ENCODE measurements around the gene GNL1.

Gene GNL1

DNA sequence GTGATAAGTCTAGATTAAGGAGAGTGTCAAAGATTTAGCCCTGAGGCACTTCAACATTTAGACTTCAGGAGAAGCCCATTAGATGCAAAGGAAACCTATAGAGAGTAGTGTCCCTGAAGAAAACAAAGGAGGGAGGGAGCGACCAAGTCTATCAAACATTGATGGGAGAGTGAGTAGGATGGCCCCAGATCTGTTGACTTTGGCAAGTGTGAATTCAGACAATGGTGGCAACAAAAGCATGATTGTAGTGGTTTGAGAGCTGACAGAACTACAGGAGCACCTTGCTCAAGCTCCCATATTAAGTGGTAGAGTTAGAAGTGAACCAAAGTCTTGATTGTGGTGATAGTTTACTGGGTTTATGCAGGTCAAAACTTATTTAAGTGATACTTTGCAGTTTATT lies 14.0 kb upstream of the GNL1 start:
- DNase-seq = no peak

DNA sequence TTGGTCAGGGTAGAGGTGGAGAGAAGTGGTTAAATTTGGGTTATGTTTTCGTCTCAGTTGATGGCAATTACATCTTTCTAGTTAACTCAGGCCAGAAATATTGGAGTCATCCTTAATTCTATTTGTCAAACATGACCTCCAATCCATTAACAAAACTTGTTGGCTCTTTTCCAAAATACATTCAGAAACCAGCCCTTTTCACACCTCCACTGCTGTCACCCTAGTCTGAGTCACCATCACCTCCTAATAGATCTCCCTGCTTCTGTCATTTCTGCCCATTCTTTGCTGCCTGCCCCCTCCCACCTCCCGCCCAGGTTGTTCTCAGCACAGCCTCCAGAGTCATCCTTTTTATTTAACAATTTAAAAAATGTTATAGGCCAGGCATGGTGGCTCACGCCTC lies 12.0 kb upstream of the GNL1 start:
- DNase-seq = peak in 1 of 58 donors; percentile 24

DNA sequence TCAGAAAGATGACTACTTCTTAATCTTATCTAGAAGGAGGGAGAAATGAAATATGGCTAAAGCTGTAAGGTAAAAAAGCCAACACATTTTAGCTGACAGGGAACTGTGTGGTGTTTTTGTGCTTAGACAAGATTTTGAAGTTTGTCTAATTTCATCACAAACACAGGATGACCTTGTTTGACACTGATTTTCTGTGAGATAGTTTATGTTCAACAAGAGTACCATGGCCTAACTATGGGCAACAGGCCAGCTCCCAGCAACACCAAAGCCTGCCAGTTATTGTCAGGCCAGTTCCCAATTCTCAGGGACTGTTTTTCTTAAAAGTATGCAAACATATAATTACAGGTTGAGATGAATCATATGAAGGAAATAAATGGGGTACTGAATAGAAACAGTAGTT lies 9.5 kb upstream of the GNL1 start:
- no peak for DNase-seq

DNA sequence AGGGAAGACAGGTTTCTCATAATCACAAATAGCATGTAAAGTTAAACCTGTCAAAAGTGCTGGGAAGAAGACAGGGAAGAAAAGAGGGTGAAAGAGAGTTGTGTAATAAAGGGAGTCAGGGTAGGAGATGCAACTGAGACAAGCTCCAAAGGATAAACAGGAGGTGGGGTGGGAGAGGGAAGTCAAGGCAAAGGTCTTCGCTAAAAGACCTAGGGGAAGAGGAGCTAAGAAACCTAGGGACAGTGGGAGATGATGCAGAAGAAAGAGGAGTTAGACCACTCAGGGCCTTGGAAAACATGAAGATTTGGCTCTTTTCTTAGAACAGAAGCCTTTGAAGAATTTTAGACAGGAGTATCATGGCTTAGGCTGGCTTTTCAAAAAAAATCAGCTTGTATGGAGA lies 7.8 kb upstream of the GNL1 start:
- no peak for DNase-seq

DNA sequence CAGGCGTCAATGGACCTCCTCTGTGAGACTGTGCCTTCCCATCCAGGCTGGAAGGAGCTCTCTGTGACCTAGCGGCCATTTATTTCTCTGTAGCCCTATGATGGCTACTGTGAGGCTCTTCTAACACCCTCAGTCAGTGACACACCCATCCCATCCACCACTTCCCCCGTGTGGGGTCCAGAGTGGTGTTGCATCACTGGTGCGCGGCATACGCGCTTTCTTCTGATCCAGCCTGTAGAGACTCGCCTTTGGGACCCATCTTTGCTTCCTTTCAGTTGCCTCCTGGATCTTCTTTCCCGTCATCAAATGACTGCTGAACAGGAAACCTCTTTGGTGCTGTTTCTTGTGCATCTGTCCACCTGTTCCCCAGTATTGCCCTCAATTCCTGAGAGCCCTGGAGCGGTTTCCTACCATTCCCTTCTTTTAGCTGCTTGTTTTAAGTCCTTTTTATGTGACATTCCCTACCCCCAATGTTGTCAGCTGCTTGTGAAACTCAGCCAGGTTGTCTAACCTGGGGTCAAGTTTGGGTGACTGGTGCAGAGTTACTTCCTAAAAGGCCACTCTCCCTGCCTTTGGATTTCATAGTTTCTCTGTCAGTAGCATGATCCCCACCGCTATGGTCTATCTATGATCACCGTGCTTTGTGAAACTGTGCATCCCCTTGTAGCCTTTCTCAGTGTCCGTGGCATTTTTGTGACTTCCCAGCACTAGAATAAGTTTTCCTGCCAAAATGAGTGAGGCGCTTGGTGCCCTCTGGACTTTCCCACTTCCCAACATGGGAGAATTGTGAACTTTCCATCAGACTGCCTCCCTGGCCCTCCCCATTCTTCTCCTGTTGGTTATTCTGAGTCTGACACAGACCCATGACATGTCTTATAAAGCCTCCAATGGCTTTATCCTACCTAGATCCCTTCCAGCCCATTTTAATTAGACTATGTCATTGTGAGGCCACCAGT lies 6.5 kb upstream of the GNL1 start:
- DNase-seq = no peak

DNA sequence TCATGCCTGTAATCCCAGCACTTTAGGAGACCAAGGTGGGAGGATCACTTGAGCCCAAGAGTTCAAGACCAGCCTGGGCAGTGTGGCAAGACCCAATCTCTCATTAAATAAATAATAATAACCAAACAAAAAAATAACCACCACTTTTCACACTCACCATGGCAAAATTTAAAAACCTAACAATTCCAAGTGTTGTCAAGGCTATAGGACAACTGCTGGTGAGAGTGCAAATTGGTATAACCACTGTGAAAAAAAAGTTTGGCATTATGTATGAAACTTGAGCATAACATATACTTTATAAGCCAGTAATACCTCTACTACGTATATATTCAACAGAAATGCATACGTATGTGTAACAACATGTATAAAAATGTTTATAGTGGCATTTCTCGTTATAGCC lies 4.6 kb upstream of the GNL1 start:
- no peak for DNase-seq

DNA sequence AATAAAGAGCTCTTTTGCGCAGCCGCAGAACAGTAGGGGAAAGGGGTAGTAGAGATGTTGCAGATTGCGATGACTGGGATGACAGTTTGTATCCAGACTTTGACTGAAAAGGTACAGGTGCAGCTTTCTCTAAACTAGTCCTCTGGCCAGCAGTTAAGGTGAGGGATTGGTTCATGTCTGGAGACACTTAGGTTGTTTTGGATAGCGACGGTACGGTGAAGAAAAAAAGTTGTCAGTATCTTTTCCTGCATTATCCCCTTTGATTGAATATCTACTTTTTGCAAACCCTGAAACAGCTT lies 1.3 kb upstream of the GNL1 start:
- peak in 2 of 58 donors; percentile 18 to 22 for DNase-seq

DNA sequence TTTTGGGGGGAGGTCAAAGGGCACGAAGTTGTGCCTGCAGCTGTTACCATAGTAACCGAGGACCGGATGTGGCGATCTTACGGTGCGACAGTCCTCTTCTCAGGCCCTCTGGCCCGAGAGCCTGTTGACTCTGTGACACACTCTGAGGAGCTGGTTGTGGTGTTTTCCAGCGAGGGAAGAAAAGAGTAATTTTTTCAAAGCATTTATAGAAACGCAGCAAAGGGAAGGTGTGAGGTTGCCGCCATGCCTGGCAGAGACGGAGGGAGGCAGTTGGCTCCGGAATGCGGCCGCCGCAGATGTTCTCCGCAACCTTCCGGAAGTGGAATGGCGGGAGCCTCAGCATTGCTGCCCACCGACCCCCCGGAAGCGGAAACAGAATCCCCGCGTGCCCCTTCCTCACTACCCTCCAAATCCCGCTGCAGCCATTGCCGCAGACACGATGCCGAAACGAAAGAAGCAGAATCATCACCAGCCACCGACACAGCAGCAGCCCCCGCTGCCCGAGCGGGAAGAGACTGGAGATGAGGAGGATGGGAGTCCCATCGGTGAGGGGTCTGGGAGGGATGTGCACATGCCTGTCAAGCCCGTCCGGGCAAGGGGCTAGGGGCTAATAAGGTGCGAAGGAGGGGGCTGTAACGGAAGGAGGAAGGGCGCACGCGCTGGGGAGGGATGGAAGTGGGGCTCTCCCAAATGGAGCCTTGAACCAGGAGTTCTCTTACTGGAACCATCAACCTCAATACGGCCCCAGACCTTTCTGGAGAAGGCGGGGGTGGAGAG lies 805 bp upstream of the GNL1 start, which contains the start of gene PRR3:
PRR3 (plus strand) TSS at position 390 of the 777 bp plus-strand sequence; CDS start at position 440, 50 bp downstream.
- peak; percentile 78 to 99 (median 91) for DNase-seq

DNA sequence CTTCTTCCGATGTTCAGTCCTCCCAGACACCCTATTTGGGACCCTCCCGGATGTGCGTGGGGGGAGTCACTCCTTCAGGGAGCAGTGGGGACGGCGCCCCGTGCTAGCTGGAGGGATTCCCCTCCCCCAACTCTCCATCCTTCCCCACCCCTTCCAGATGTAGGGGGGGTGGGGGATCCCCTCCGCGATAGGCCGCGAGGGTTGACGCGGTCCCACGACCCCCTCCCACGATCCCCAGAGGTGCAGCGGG lies 548 bp downstream of the GNL1 start:
- peak in 16 of 58 donors; percentile 45 to 83 (median 62) for DNase-seq

DNA sequence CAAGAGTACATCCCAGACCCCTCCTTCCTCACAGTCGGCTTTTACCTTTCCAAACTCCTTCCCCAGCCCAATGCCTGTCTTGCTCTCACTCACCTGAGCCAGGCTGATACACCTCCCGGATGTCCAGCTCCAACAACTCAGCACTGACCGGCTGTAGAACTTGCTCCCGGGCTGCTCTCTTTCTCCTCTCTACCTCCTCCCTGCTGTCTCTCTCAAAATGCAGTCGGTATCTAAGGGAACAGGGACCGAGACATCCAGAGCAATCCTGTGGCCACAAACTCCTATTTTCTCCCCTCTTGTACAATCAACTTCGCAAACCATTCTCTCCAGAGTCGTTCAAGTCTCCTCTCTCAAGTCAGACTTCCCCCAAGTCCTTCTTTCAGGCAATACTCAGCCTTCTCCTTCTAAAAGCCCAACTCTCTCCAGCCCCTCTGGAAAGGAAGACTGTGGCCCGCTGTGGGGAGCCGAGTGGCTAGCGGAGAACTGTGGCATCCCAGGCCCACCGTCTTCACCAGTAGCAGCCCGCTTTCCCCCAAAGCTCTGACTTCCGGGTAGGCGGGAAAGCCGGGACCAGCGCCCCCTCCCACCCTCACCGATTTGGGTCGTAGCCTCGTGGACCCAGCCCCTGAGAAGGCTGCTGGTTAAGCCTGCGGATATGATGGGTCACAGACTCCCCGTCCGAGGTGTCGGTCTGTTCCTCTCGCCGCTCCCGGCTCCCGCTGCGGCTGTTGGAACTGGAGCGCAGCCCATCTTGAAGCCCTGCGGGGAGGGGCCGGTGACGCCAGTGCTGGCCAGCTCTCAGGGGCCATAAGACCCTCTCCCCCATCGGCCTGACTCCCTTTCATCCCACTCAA lies 1.1 kb downstream of the GNL1 start:
- DNase-seq = peak in 42 of 58 donors; percentile 19 to 83 (median 53)

DNA sequence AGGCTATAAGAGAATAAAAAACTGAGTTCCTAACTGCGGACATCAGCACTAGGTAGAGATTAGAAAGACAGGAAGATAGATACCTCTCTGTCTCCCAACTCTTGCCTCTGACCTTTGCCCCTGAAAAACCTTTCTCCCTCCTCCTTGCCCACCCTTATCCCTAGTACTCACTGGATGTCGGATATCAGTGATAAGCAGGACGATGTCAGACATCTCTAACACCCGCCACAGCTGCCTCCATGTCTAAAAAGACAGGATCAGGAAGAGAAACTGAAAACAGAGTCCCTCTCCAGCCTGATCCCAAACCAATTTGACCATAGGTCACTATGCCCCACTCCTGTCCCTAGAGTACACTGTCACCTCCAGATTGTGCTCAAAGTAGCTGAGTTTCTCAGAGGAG lies 1.9 kb downstream of the GNL1 start:
- no peak for DNase-seq

DNA sequence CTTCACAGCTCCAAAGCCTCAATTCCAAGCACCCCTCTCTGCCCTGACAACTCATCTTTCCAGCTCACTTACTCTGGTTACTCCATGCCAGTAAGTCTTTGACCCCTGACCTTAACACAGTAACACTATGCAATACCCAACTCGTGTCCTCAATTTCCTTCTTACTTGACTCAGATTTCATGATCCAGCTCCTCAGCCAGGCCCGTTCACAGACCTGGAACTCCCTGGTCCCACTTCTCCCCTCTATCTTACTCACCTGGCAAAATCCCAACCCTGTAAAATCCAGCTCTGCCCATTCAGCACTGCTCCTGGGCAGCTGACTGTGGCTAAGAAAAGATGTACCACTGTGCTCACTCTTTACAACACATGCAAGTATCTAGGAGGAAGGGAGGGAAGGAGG lies 7.9 kb downstream of the GNL1 start:
- DNase-seq = no peak

DNA sequence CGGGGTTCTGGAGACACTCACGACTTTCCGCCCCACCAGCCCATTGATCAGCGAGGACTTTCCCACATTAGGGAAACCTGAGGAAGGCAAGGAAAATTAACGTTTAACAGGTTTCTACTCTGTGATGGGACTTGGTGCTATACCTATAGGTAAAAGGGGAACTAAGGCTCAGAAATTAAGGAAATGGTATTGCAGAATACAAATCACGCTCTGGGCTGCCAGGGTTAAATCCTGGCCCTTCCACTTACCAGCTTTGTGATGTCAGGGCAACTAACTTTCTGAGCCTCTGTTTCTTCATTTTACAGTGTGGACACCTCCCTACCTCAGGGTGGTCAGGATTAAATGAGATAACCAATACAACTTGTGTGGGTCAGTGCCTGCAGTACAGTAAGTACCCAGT lies 8.8 kb downstream of the GNL1 start:
- DNase-seq = no peak

DNA sequence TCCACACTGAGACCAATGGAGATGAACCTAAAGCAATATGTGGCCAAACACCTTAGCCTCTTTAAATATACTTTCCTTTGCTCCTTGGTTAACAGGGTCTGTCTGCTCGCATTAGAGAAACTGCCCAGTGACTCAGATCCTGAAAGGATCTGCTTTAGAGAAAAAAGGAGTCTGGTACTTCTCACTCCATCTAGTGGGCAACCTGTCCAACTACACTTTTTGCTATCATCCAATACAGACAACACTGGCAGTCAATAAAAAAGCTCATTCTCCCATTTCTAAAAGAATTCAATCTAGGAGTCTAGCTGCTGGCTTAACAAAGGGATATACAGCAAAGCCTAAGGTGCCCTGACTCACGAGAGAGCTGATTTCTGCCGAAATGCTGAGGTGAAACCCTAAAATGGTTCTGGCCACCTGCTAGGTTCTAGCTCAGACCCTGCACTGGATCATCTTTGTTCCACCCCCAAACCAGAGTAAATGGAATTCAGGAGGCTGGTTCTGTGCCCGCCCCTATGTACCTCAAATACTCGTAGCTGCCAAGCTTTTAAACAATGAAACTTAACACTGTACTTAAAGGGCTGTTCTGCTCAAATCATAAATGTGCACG lies 11.5 kb downstream of the GNL1 start:
- DNase-seq = peak in 5 of 58 donors; percentile 4 to 31 (median 12)

DNA sequence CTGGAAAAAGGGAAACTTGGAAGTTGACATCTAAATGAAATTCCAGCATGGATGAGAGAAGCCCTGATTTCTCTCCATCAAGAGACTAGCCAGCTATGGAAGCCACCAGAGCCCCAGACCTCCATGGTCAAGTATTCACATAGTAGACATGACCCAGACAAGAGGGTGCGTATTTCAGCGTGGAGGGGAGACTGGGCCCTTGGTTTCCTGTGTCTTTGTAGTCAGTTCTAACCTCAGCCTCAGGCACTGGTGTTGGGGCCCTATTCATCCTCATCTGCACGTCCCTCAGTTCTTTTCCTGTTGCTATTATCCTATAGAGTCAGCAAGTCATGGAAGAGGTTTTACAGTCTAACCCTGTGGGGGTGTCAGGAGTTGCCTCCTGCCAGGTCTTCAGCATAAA lies 12.5 kb downstream of the GNL1 start:
- DNase-seq = no peak

DNA sequence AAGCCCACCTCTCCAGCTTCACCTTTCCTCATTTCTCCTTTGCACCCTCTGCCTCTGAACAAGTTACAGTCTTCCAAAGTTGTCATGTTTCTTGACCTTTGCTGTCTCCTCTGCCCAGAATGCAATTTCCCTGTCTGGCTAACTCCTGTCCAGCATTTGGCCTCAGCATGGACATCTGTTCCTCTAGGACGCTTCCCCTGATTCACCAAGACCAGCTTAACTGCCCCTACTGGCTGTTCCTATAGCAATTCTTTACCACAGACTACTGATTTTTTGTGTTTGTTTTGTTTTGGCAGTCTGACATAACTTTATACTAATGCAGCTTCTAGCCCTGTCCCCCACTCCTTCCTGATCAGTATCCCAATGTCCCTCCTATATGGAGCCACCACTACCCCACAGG lies 13.4 kb downstream of the GNL1 start:
- no peak for DNase-seq

DNA sequence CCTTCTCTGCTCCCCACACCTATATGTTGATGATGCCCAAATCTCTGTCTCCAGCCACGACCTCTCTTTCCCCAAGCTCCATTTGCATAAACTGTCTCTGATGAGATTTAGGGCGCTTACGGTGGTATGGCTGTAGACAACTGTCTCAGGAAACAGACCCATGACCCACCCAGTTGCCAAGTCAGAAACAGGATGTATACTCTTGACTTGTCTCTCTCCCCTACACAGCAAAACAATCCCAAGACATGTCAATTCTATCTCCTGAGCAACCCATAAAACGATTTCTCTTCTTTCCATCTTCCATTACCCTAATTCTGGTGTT lies 13.9 kb downstream of the GNL1 start:
- no peak for DNase-seq

DNA sequence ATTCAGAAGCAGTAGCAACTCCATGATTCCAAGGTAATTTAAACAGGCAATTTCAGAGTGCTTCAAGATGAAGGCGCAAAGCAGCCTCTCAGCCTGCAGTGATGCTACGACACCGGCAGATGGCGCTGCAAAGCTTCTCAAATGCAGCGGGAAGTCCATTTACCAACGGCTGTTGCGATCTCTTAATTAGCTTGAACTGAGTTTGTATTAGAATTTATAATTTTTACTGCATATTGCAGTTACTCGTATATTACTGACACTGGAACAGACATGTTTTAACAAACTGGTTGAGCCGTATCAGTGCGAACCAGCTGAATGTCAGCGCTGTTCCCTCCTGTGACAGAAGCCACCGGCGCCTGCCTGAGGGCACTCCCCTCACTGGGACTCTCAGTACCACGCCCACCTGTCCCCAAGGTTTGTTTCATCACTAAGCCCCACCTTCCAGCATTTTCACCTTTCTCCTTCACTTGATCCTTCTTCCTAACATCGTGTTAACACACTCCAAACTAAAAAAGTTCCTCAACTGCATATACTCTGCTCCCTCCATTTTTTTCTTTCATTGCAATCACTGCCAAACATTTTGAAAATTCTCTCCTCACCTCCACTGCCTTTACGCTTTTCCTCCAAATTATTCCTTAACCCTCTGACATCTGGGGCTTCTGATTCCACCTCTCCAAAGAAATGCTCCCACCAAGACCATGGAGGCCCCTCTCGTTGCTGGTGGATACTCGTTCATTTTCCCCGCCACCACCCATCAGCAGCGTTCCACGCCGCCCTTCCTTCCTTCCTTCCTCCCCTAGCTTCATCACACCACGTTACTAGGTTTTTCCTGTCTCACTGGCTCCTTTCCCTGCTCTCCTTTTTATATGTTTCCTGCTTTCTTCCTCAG lies 14.5 kb downstream of the GNL1 start:
- peak in 53 of 58 donors; percentile 8 to 79 (median 48) for DNase-seq

DNA sequence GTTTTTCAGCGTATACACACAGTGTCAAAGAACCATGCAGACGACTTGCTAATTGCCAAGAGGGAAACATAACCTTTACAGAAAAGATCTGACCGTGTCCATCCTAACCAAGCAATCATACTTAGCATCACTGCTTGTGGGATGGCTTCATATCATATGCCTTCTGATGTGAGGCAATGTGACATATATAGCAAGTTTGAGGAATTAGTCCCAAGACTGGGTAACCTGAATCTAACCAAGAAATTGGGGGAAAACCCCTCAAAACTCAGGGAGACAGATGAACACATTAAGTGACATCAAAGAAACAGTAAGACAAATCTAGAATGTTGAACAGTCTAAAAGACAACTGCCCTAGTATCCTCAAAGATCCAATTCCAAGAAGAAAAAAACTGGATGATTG lies 18.4 kb downstream of the GNL1 start:
- no peak for DNase-seq

DNA sequence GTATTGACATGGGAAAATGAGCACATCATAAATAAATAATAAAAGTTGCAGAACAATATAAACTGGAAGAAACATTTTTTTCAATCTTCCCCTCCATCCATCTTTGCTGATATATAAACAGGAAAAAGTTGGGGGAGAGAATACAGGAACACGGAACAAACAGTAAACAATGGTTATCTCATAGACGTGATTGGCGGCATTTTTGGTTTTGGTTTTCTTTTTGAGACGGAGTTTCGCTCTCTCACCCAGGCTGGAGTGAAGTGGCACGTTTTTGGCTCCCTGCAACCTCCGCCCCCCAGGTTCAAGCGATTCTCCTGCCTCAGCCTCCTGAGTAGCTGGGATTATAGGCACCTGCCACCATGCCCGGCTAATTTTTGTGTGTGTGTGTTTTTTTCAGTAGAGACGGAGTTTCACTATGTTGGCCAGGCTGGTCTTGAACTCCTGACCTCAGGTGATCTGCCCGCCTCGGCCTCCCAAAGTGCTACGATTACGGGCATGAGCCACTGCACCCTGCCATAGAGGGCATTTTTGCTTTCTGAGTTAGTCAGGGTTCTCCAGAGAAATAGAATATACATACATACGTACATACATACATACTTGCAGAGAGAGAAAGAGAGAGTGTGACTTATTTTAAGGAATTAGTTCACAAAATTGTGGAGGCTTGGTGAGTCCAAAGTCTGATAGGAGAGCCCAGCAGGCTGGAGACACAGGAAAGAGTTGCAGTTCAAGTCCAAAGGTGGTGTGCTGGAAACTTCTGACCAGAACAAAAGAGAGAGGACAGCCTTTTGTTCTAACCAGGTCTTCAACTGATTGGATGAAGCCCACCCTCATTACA lies 22.6 kb downstream of the GNL1 start:
- DNase-seq = no peak
